Natural killer cell (primary cell): ENCODE data around the gene B3GNT5. TPM values are rescaled to one million over a fixed set of nuclear protein-coding genes. Genes with fewer than 3 reads are reported as not detected.
A peak's percentile ranks its signal among the peaks of the same experiment; 100 is the strongest.

Source experiments
- ATAC-seq, 3 donors: fragments of 150-1000 bp in 2 of 3; fragments of 200-7000 bp in 1 of 3; cut with Tn5 transposase; 1 replicate in 1 of 3; 2 replicates in 2 of 3; pipeline ENCODE4 v1.10.0; 2021; ENCODE audit warnings: mild to moderate bottlenecking in 2 of 3, moderate library complexity in 2 of 3
- DNase-seq, 2 donors: peaks; one replicate each; pipeline versions ENCODE4 v3.0.0 to v3.0.0-alpha.2; 2013 to 2021; ENCODE audit warnings: mixed read lengths in 1 of 2
- H3K27ac ChIP-seq: one replicate; pipeline ENCODE4 v1.5.1; 2013; ENCODE audit warnings: mild to moderate bottlenecking, low read length
- H3K27me3 ChIP-seq: one replicate; pipeline ENCODE4 v1.6.1; 2013; ENCODE audit warnings: low read length; ENCODE audit not compliant: control insufficient read depth, insufficient read depth
- H3K36me3 ChIP-seq: one replicate; pipeline ENCODE4 v1.6.1; 2013; ENCODE audit warnings: low read length; ENCODE audit not compliant: control insufficient read depth, insufficient read depth
- H3K4me1 ChIP-seq: one replicate; pipeline ENCODE4 v1.6.1; 2013; ENCODE audit warnings: low read length; ENCODE audit not compliant: control insufficient read depth, insufficient read depth
- H3K4me3 ChIP-seq: one replicate; pipeline ENCODE4 v1.5.1; 2013; ENCODE audit warnings: low read length
- H3K9me3 ChIP-seq: one replicate; pipeline ENCODE4 v1.6.1; 2013; ENCODE audit warnings: low read length; ENCODE audit not compliant: control insufficient read depth, insufficient read depth
- H3K27ac Mint-ChIP-seq, 2 donors: one replicate each; pipeline ENCODE4 v1.8.0; 2022; ENCODE audit warnings: mild to moderate bottlenecking in 2 of 2, mixed read lengths in 2 of 2, moderate library complexity in 1 of 2
- H3K27me3 Mint-ChIP-seq, 2 donors: one replicate each; pipeline ENCODE4 v1.8.0; 2022; ENCODE audit warnings: low read depth in 2 of 2, mixed read lengths in 2 of 2
- H3K36me3 Mint-ChIP-seq: one replicate; pipeline ENCODE4 v1.8.0; 2022; ENCODE audit warnings: mixed read lengths
- H3K4me1 Mint-ChIP-seq, 2 donors: one replicate each; pipeline ENCODE4 v1.8.0; 2022; ENCODE audit warnings: mixed read lengths in 2 of 2
- H3K4me3 Mint-ChIP-seq: one replicate; pipeline ENCODE4 v1.8.0; 2022; ENCODE audit warnings: mild to moderate bottlenecking, moderate library complexity, mixed read lengths
- H3K9me3 Mint-ChIP-seq, 2 donors: one replicate each; pipeline ENCODE4 v1.8.0; 2022; ENCODE audit warnings: mixed read lengths in 2 of 2
- WGBS: methylation state at CpG from one replicate; pipeline ENCODE4 v1.1.7; 2013; ENCODE audit warnings: missing lambda C conversion rate; ENCODE audit not compliant: insufficient coverage; 5-methylcytosine and 5-hydroxymethylcytosine counted together
- intact Hi-C: fragments of 100-400 bp; cut with micrococcal nuclease; formaldehyde crosslinking; loops from one replicate; pipeline ENCODE4 v1.14.2; 2022
- total RNA-seq, 4 donors: library from RNA; stranded (reverse); fragments of 120-200 nt in 1 of 4; gene quantifications; one replicate each; pipeline versions ENCODE4 v1.2.3 to v1.2.4, GENCODE V29; 2013 to 2022
- TF ChIP-seq, protein P1 (sequence below): fragments of 200-600 bp; IDR thresholded peaks from one replicate; pipeline ENCODE4 v1.8.0; 2022; ENCODE audit warnings: antibody characterized with exemption

Gene B3GNT5
- total RNA-seq, 3 donors from 2014 or later (not counting 1 experiment from before 2014, with no cell fraction given) = 1.2 to 4.5 (median 3.4) TPM

DNA sequence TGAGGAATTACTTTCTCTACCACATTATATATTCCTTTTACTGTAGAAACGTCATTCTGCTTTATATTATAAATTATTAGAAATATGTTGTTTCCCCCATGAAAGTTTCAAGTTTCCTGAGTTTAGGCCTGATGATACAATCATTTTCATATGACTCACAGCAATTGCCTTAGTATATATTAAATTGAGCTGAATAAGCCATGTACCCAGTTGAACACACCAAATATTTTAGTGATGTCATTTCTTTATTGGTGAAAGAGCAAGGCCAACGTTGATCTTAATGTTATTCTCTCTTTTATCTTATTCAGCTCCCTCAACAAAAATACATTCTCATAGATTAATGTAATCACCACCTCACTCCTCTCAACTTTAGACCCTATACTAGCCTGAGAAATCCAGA lies 30.8 kb downstream of the B3GNT5 start:
- H3K4me1 Mint-ChIP-seq = peaks cover 22 to 24% of the 10 kb centered on the region in 2 donors
- H3K27me3 Mint-ChIP-seq = no peaks in the 10 kb centered on the region
- DNase-seq = no peak
- H3K27ac ChIP-seq = no peak overlapping the region
- no peaks in the 10 kb centered on the region for H3K36me3 Mint-ChIP-seq
- TF ChIP-seq, protein P1, sequence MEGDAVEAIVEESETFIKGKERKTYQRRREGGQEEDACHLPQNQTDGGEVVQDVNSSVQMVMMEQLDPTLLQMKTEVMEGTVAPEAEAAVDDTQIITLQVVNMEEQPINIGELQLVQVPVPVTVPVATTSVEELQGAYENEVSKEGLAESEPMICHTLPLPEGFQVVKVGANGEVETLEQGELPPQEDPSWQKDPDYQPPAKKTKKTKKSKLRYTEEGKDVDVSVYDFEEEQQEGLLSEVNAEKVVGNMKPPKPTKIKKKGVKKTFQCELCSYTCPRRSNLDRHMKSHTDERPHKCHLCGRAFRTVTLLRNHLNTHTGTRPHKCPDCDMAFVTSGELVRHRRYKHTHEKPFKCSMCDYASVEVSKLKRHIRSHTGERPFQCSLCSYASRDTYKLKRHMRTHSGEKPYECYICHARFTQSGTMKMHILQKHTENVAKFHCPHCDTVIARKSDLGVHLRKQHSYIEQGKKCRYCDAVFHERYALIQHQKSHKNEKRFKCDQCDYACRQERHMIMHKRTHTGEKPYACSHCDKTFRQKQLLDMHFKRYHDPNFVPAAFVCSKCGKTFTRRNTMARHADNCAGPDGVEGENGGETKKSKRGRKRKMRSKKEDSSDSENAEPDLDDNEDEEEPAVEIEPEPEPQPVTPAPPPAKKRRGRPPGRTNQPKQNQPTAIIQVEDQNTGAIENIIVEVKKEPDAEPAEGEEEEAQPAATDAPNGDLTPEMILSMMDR = no peak
- H3K27me3 ChIP-seq = no peaks in the 10 kb centered on the region
- no peak overlapping the region for H3K4me3 ChIP-seq
- H3K27ac Mint-ChIP-seq = peak overlapping the region; percentile 97 to 98
- no peaks in the 10 kb centered on the region for H3K9me3 ChIP-seq
- intact Hi-C loops = loop anchor here (10.0 kb wide), 1 partner anchor 271 kb away; the partner anchor contains the start of gene KLHL6
- H3K36me3 ChIP-seq = no peaks in the 10 kb centered on the region
- ATAC-seq = no peak
- WGBS = 57% methylated on average over 1 of the region's 2 CpGs
- H3K9me3 Mint-ChIP-seq = no peaks in the 10 kb centered on the region
- peak overlapping the region; percentile 11 for H3K4me3 Mint-ChIP-seq
- H3K4me1 ChIP-seq = peaks cover 12% of the 10 kb centered on the region

- peaks cover 12% of the 10 kb centered on the region for H3K4me1 ChIP-seq
- TF ChIP-seq, protein P1 = no peak
- no peak overlapping the region for H3K4me3 Mint-ChIP-seq
- peak overlapping the region; percentile 97 to 98 for H3K27ac Mint-ChIP-seq
- H3K9me3 ChIP-seq = no peaks in the 10 kb centered on the region
- no peak overlapping the region for H3K27ac ChIP-seq
- no peaks in the 10 kb centered on the region for H3K9me3 Mint-ChIP-seq
- DNase-seq (peak in 1 of 2 donors; percentile 15), ATAC-seq (no peak)
- H3K4me1 Mint-ChIP-seq = peaks cover 22 to 24% of the 10 kb centered on the region in 2 donors
- intact Hi-C loops = loop anchor here (10.0 kb wide), 1 partner anchor 270 kb away; the partner anchor contains the start of gene KLHL6
- no peaks in the 10 kb centered on the region for H3K36me3 ChIP-seq
- H3K27me3 ChIP-seq = no peaks in the 10 kb centered on the region
- no peak overlapping the region for H3K4me3 ChIP-seq
- H3K27me3 Mint-ChIP-seq = no peaks in the 10 kb centered on the region
- H3K36me3 Mint-ChIP-seq = no peaks in the 10 kb centered on the region
- 95% methylated on average over 3 of the region's 3 CpGs for WGBS
Measured at GRCh38 chr3:183284570-183284969, 31.5 kb downstream of the B3GNT5 start.

DNA sequence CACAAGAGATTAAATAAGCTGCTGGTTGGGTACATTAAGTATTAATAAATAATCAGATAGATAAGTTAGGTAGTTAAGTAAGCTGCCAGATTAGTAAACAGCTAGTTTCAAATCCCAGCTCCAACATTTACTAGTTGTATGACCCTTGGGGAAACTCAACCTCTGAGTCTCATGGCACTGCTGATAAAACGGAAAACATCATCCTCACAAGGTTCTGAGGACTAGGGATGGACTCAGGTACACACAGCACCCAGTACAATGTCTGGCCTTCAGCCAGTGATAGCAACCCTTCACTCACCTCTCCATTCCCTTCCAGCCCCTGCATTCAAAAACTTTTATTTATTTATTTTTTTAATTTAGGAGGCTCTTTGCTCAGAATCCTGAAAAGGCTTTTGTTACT lies 32.3 kb downstream of the B3GNT5 start:
- no peak for ATAC-seq
- Mint-ChIP-seq H3K4me3 (peak overlapping the region; percentile 80), H3K4me1 (peaks cover 22 to 24% of the 10 kb centered on the region in 2 donors), H3K27ac (peak overlapping the region; percentile 97 to 98), H3K9me3 (no peaks in the 10 kb centered on the region), H3K27me3 (no peaks in the 10 kb centered on the region), H3K36me3 (no peaks in the 10 kb centered on the region)
- Histone ChIP-seq H3K9me3 (no peaks in the 10 kb centered on the region), H3K36me3 (no peaks in the 10 kb centered on the region), H3K27ac (peak overlapping the region; percentile 90), H3K4me3 (no peak overlapping the region), H3K4me1 (peaks cover 12% of the 10 kb centered on the region), H3K27me3 (no peaks in the 10 kb centered on the region)
- intact Hi-C loops = loop anchor here (10.0 kb wide), 1 partner anchor 269 kb away; the partner anchor contains the start of gene KLHL6
- WGBS = 100% methylated on average over 1 of the region's 1 CpG
- TF ChIP-seq, protein P1 = no peak
- DNase-seq = peak in 1 of 2 donors; percentile 28
